HepG2 (cell line): ENCODE measurements around the gene PXYLP1. TPM values are rescaled to one million over a fixed set of nuclear protein-coding genes. Genes with fewer than 3 reads are reported as not detected.
"Not testable (repeated sequence)": the region's sequence is repeated elsewhere in the genome, so short reads cannot be mapped to it uniquely, and the experiment has no call there.

Experiments used
- ATAC-seq: fragments of 200-7000 bp; cut with Tn5 transposase; 3 replicates; pipeline ENCODE4 v1.9.1; 2020; ENCODE audit warnings: mild to moderate bottlenecking, moderate library complexity
- BruUV-seq: library from RNA; stranded (reverse); fragments of 400-500 nt; replicated peaks from 2 replicates; lab custom pipeline; 2021; lab: Mats Ljungman, UMichigan
- CTCF ChIA-PET: fragments of 300-600 bp; formaldehyde crosslinking; extraction: SDS; loops from one replicate; lab custom pipeline; 2021; ENCODE audit warnings: low total read pairs, inconsistent platforms, low intra/inter-chr PET ratio; lab: Yijun Ruan, JAX
- POLR2A ChIA-PET: fragments of 350-600 bp; sonication (Branson Sonifier 250); formaldehyde crosslinking; loops from one replicate; lab custom pipeline; 2020; ENCODE audit warnings: antibody characterized with exemption, inconsistent platforms; lab: Yijun Ruan, JAX
- DNase-seq: peaks from one replicate; pipeline ENCODE4 v3.0.0-alpha.2; 2015; ENCODE audit warnings: low spot score
- FAIRE-seq: peaks from 3 replicates; lab custom pipeline; 2011; peaks lifted over from hg19 to GRCh38; lab: Jason Lieb, UNC
- H2AFZ ChIP-seq: one replicate; pipeline ENCODE4 v1.6.1; 2011; ENCODE audit warnings: low read length, inconsistent platforms
- H3K27ac ChIP-seq: fragments of 300-600 bp; 3 replicates; pipeline ENCODE4 v1.8.0; 2011; ENCODE audit warnings: mixed run types, mild to moderate bottlenecking, mixed read lengths, low read length, inconsistent platforms; ENCODE audit not compliant: insufficient read depth; ENCODE audit errors: extremely low read length
- H3K27me3 ChIP-seq, 2 experiments: fragments of 200-600 bp in 1 of 2; 2 replicates in 1 of 2; 3 replicates in 1 of 2; pipeline versions ENCODE4 v1.6.0 to v1.8.0; 2011; ENCODE audit warnings: low read length in 2 of 2, mild to moderate bottlenecking in 2 of 2, moderate library complexity in 2 of 2, inconsistent platforms in 1 of 2; ENCODE audit not compliant: insufficient read depth in 2 of 2, control insufficient read depth in 1 of 2
- H3K36me3 ChIP-seq, 2 experiments: fragments of 200-600 bp in 1 of 2; replicated peaks in 1 of 2; 2 replicates in 1 of 2; 3 replicates in 1 of 2; pipeline versions ENCODE4 v1.5.1 to v1.8.0; 2011; ENCODE audit warnings: low read length in 2 of 2, inconsistent platforms in 1 of 2; ENCODE audit not compliant: insufficient read depth in 2 of 2, control insufficient read depth in 1 of 2
- H3K4me1 ChIP-seq: 2 replicates; pipeline ENCODE4 v1.5.1; 2012; ENCODE audit warnings: low read length, inconsistent platforms; ENCODE audit not compliant: insufficient read depth
- H3K4me2 ChIP-seq: 2 replicates; pipeline ENCODE4 v1.6.0; 2011; ENCODE audit warnings: low read depth, low read length, inconsistent platforms
- H3K4me3 ChIP-seq, 3 experiments: fragments of 200-600 bp in 1 of 3; sonication (generic), shearing (Covaris generic) in 1 of 3; replicated peaks in 1 of 3; 2 replicates each; pipeline ENCODE4 v1.5.1; 2011 to 2016; ENCODE audit warnings: low read length in 3 of 3, inconsistent platforms in 2 of 3, low read depth in 2 of 3, mild to moderate bottlenecking in 2 of 3, control low read depth in 1 of 3, mixed read lengths in 1 of 3; ENCODE audit not compliant: insufficient read depth in 1 of 3
- H3K79me2 ChIP-seq: one replicate; pipeline ENCODE4 v1.6.1; 2011; ENCODE audit warnings: low read length, inconsistent platforms; ENCODE audit not compliant: insufficient read depth
- H3K9ac ChIP-seq: 2 replicates; pipeline ENCODE4 v1.6.0; 2011; ENCODE audit warnings: mild to moderate bottlenecking, low read depth, low read length, inconsistent platforms; ENCODE audit not compliant: insufficient read depth
- H3K9me3 ChIP-seq: 2 replicates; pipeline ENCODE4 v1.5.1; 2012; ENCODE audit warnings: mild to moderate bottlenecking, low read length
- H4K20me1 ChIP-seq: 2 replicates; pipeline ENCODE4 v1.6.0; 2011; ENCODE audit warnings: inconsistent platforms, mild to moderate bottlenecking, low read length, moderate library complexity; ENCODE audit not compliant: insufficient read depth
- CTCF ChIP-seq: sonication (generic); formaldehyde crosslinking; IDR thresholded peaks from 2 replicates; pipeline ENCODE4 v1.5.0; 2020; ENCODE audit warnings: mild to moderate bottlenecking, missing genetic modification reagents, moderate library complexity
- SP140L ChIP-seq: sonication (generic); formaldehyde crosslinking; IDR thresholded peaks from 2 replicates; pipeline ENCODE4 v1.4.0; 2020; ENCODE audit warnings: missing genetic modification reagents, borderline replicate concordance
- WGBS: methylation state at CpG from one replicate; pipeline ENCODE4 v1.1.6; 2017; ENCODE audit warnings: low lambda C conversion rate; 5-methylcytosine and 5-hydroxymethylcytosine counted together
- in situ Hi-C: cut with HindIII; loops from 2 replicates; pipeline ENCODE4 v1.10.0; 2017; ENCODE audit warnings: low pct_unique_long_range_greater_than_20kb; ENCODE audit not compliant: extremely low pct_ligation_motif_present
- intact Hi-C: fragments of 100-400 bp; cut with micrococcal nuclease; formaldehyde crosslinking; loops from one replicate; pipeline ENCODE4 v1.10.0; 2022; ENCODE audit not compliant: unreplicated experiment
- polyA plus RNA-seq, 8 experiments: library from polyadenylated mRNA; depleted of rRNA in 3 of 8; stranded (reverse) in 7 of 8; unstranded in 1 of 8; fragments of >200 nt; fragmentation: Illumina TruSeq in 4 of 8; extraction: Trizol in 4 of 8; gene quantifications; 2 replicates each; pipeline versions ENCODE4 v1.2.1 to v1.2.3, GENCODE V29; 2011 to 2016; ENCODE audit warnings: low read depth in 4 of 8, missing spikeins in 1 of 8, mixed read lengths in 1 of 8; ENCODE audit not compliant: insufficient read depth in 1 of 8
- total RNA-seq, 5 experiments: library from RNA; depleted of rRNA; stranded (reverse); fragments of >200 nt; fragmentation: Illumina TruSeq; extraction: Trizol; gene quantifications; 2 replicates each; pipeline ENCODE4 v1.2.3, GENCODE V29; 2016; ENCODE audit warnings: low read depth in 1 of 5

PXYLP1 gene
- total and polyA plus RNA-seq, 2 of the 13 experiments (the other 11 are each of a cell fraction or from before 2014, with no cell fraction given) = 4.9 to 8.1 TPM

DNA sequence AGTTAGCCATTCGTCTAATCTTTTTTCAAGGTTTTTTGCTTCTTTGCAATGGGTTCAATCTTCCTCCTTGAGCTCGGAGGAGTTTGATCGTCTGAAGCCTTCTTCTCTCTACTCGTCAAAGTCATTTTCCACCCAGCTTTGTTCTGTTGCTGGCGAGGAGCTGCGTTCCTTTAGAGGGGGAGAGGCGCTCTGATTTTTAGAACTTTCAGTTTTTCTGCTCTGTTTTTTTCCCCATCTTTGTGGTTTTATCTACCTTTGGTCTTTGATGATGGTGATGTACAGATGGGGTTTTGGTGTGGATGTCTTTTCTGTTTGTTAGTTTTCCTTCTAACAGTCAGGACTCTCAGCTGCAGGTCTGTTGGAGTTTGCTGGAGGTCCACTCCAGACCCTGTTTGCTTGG, 68.8 kb downstream of the PXYLP1 start:
- BruUV-seq, POLR2A ChIA-PET, ATAC-seq, H3K4me3 ChIP-seq, H3K27me3 ChIP-seq, CTCF ChIA-PET, H3K79me2 ChIP-seq, H3K9ac ChIP-seq, H4K20me1 ChIP-seq, H2AFZ ChIP-seq, H3K4me1 ChIP-seq, DNase-seq, H3K4me2 ChIP-seq, H3K9me3 ChIP-seq, H3K27ac ChIP-seq, H3K36me3 ChIP-seq, FAIRE-seq: not testable (repeated sequence)
- intact Hi-C loops (loop anchor here (10.0 kb wide), 1 partner anchor 574 kb away; the partner anchor contains the start of gene ATP1B3), in situ Hi-C loops (loop anchor here (10.0 kb wide), 1 partner anchor 264 kb away; no protein-coding TSS in a partner anchor)
- WGBS = 86% methylated on average over 7 of the region's 7 CpGs

GRCh38 chr3:141302364-141303141, 70.9 kb downstream of the PXYLP1 start:
- H3K27ac ChIP-seq = no peak overlapping the region
- no peak for FAIRE-seq
- no peaks in the 10 kb centered on the region for H4K20me1 ChIP-seq
- H3K4me3 ChIP-seq = no peak overlapping the region
- in situ Hi-C loops = loop anchor here (10.0 kb wide), 1 partner anchor 262 kb away; no protein-coding TSS in a partner anchor
- no peaks in the 10 kb centered on the region for H3K27me3 ChIP-seq
- H3K9me3 ChIP-seq = no peaks in the 10 kb centered on the region
- intact Hi-C loops = loop anchor here (10.0 kb wide), 1 partner anchor 572 kb away; the partner anchor contains the start of gene ATP1B3
- TF ChIP-seq SP140L (CRISPR knock-in tag) = no peak
- TF ChIP-seq CTCF = peak; percentile 22; the same call in 1 of the 2 replicates
- H3K9ac ChIP-seq = no peak overlapping the region
- H3K4me1 ChIP-seq = no peaks in the 10 kb centered on the region
- CTCF ChIA-PET = interaction anchor here (1.2 to 1.3 kb wide), 2 partner anchors 139 to 149 kb away, joined by 4 to 6 read pairs; no protein-coding TSS in a partner anchor
- H3K4me2 ChIP-seq = no peak overlapping the region
- WGBS = 59% methylated on average over 4 of the region's 7 CpGs
- POLR2A ChIA-PET = interaction anchor here (0.9 kb wide), 1 partner anchor 129 kb away, joined by 3 read pairs; no protein-coding TSS in a partner anchor
- ATAC-seq = no peak
- no peaks in the 10 kb centered on the region for H3K79me2 ChIP-seq
- DNase-seq = no peak
- H3K36me3 ChIP-seq = no peaks in the 10 kb centered on the region
- BruUV-seq = no TSS peak
- no peak overlapping the region for H2AFZ ChIP-seq
